GM12865 (cell line): ENCODE measurements around the gene CST9.
"Not testable (repeated sequence)": the region's sequence is repeated elsewhere in the genome, so short reads cannot be mapped to it uniquely, and the experiment has no call there.

Experiments
- DNase-seq: peaks from one replicate; pipeline ENCODE4 v3.0.0; 2010; ENCODE audit warnings: low read depth
- H3K4me3 ChIP-seq: 2 replicates; pipeline ENCODE4 v1.5.1; 2011; ENCODE audit warnings: mild to moderate bottlenecking, low read depth, low read length, control low read depth
- CTCF ChIP-seq: IDR thresholded peaks from 2 replicates; pipeline ENCODE4 v1.5.1; 2011; ENCODE audit warnings: low read length, control low read depth, low read depth, inconsistent platforms; ENCODE audit not compliant: insufficient read depth; ENCODE audit errors: missing control alignments

Gene CST9

GRCh38 chr20:23582293-23582692, 23.4 kb downstream of the CST9 start:
- DNase-seq = no peak
- TF ChIP-seq CTCF = no peak
- H3K4me3 ChIP-seq = no peak overlapping the region

DNA sequence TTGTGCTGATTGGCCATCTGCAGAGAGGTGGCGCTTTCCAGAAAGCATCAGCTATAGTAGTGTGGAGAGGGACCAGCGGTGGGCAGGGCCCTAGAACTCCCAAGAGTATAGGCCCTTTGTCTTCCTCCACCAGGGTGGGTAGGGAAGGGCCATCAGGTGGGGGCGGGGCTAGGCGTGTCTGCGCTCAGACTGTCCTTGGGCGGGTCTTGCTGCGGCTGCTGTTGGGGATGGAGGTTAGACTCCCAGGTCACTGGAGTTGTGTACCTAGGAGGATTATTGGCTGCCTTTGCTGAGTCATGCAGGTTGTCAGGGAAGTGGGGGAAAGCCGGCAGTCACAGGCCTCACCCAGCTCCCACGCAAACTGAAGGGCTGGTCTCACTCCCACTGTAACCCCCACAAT, 23.9 kb downstream of the CST9 start:
- DNase-seq, H3K4me3 ChIP-seq: not testable (repeated sequence)

DNA sequence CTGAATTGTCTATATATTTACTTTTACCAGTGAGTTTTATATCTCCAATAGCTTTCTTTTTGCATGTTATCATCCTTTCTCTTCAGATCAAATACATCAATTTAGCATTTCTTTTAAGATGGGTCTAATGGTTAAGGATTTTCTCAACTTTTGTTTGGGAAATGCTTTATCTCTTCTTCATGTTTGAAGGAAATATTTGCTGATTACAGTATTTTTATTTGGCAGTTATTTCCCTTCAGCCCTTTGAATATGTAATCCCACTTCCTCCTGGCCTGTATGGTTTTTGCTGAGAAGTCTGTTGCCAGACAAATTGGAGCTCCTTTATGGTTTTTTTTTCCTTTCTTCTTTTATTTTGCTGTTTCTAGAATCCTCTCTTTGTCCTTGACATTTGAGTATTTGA, 30.7 kb downstream of the CST9 start:
- no peak for DNase-seq
- no peak for TF ChIP-seq CTCF
- no peak overlapping the region for H3K4me3 ChIP-seq

DNA sequence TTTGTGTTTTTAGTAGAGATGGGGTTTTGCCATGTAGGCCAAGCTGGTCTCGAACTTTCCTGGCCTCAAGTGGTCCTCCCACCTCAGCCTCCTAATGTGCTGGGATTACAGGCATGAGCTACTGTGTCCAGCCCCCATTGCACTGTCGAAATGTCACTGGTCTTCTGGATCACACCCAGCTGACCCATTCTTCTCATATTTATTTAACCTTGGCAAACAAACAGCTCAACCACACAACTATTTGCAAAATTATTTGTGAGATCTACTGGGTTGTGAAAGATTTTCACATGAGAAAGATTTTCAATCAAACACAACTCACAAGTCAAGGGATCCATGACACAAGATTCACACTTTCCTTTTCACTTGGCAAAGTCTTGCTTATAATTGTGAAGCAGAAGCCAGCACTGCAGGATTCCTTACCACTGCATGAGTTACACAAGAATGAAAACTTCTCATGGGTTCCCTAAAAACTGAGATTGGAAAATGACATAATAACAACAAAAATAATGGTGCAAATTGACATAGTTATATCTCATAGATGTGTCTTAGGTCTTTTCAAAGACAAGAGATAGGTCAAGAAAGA, 35.4 kb downstream of the CST9 start:
- no peak for TF ChIP-seq CTCF
- no peak overlapping the region for H3K4me3 ChIP-seq
- DNase-seq = no peak

- no peak for TF ChIP-seq CTCF
- H3K4me3 ChIP-seq = no peak overlapping the region
- DNase-seq = no peak
These were observed 36.1 kb downstream of the CST9 start for GRCh38 chr20:23569570-23569969.

DNA sequence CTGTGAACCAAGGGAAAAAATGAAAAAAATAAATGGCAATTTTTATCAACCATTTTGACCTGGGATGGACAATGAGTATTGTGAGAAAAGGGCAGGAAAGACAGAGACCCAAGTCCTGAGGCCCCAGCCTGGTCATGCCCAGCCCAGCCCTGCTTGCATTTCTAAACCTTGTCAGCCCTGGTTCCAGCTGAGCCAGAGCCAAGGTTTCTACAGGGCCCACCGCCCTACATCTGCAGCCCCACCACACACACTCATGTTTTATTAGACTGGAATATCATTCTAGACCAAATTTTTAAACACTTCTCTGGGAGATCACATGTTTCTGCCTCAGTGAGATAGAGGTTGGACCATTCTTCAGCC, 36.8 kb downstream of the CST9 start:
- no peak for DNase-seq
- no peak overlapping the region for H3K4me3 ChIP-seq

DNA sequence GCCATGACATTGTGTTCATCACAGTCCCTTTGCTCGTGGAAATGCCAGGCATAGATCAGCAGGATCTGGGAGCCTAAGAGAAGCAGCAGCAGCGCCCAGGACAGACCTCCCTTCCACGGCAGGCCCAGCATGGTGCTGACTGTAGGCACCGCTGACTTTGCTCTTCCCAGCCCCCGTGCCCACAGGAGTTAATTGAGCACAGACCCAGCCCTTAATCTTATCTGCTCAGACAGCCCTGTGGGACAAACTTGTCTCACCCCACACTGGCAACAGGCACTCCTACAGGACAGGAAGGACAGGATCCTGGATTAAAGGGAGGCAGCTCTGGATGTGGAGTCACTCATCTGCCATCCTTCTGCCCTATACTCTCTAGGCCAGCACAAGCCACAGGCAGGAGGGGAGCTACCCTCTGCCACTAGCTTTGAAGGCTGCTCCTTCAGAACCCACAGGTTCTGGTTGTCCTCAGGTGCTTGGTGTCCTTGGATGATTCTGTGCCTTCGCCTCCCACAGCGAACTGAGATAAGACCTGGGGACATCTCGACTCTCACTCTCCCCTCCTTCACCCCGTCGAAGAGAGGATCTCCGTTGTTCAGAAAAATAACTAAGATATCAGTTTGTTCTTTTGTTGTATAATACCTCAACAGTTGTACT, 37.3 kb downstream of the CST9 start, which contains the start of gene CST9L:
Gene CST9L, minus strand, starts transcription at position 165 of the 651 bp plus-strand sequence. Its CDS starts 34 bp downstream, at position 131.
- DNase-seq = no peak
- TF ChIP-seq CTCF = no peak
- no peak within 1 kb of the TSS for H3K4me3 ChIP-seq

More for the DNA sequence above, 36.8 kb downstream of the CST9 start:
- TF ChIP-seq CTCF = no peak
